HG03025 (cell line): ENCODE results near the gene TMEM86B.

Experiments
- ATAC-seq: cut with Tn5 transposase; IDR thresholded peaks from one replicate; pipeline ENCODE4 v1.9.1; 2021; ENCODE audit warnings: mild to moderate bottlenecking, moderate library complexity; ENCODE audit not compliant: unreplicated experiment, low FRiP score

The TMEM86B gene, protein sequence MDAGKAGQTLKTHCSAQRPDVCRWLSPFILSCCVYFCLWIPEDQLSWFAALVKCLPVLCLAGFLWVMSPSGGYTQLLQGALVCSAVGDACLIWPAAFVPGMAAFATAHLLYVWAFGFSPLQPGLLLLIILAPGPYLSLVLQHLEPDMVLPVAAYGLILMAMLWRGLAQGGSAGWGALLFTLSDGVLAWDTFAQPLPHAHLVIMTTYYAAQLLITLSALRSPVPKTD

DNA sequence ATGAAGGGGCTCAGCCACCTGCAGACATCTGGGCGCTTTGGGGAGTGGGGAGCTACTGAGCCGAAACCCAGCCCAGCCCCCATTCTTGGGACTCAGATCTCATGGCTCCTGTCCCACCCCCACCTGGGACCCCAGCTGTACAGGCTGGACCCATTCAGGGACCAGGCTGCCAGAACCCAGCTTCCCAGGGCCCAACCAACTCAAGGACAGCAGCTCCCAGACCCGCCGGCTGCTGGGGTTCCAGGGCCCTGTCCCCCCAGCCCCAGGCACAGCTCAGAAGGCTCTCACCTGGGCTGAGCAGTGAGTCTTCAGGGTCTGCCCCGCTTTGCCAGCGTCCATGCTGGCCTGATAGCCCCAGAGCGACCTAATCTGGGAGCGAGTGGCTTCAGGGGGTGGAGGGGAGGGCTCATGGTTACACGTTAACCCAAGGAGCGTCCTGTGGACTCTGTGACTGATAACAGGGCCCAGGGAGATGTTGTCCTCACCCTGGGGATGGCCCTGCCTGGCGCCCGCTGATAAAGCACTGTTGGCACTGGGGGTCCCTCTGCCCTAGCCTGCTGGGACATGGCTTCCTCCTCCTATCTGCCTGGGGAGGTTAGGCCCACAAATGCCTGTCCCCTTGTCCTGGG is at the start of gene TMEM86B:
Gene TMEM86B (minus strand): TSS at position 361 of the 629 bp plus-strand sequence. CDS start 22 bp downstream, at position 339.
- no peak for ATAC-seq

DNA sequence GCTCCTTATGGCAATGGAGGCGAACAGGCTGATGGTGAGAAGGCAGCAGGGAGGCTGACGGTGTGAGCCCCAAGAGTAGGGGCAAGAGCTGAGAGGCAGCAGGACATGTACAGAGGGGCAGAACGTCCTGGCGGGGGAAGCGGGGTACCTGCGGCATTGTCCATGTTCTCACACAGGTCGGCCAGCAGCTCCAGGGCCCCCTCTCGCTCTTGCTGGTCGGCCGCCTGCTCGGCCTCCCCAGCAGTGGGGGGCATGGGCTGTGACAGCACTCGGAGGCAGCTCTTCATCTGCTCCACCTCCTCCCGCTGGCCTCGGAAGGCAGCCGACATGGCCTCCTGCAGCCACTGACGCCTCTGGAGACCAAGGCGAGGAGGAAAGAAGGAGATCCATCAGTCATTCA is 48.9 kb upstream of the TMEM86B start:
- ATAC-seq, result no peak

DNA sequence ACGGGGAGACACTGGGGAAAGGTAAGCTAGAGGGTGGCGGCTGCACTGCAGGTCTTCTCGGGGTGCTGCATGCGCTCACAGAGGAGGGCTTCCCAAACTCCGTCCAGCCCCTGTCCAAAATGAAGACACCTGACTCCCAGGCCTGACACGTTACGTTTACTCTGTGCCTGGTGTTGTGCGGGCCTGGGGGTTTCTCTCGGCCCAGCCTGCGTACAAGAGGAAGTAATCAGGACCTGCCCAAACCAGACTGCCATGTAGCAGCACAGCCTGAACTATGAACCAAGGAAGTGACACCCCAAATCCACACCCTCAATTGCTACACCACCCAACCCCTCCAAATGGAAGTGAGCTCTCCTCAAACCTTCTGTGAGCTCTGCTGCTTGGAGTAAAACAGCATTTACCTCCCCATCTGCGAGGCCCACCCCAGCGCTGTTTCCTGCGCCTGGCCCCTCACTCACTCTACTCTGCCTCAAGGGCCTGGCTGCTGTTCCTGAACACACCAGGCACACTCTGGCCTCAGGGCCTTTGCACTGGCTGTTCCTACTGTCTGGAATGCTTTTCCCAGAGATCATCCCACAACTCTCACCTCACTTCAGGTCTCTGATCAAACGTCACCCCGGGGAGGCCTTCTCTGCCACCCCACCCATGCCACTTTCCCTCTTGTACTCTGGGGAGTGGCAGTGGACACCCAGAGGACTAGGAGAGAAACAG is 48.3 kb upstream of the TMEM86B start:
- no peak for ATAC-seq

DNA sequence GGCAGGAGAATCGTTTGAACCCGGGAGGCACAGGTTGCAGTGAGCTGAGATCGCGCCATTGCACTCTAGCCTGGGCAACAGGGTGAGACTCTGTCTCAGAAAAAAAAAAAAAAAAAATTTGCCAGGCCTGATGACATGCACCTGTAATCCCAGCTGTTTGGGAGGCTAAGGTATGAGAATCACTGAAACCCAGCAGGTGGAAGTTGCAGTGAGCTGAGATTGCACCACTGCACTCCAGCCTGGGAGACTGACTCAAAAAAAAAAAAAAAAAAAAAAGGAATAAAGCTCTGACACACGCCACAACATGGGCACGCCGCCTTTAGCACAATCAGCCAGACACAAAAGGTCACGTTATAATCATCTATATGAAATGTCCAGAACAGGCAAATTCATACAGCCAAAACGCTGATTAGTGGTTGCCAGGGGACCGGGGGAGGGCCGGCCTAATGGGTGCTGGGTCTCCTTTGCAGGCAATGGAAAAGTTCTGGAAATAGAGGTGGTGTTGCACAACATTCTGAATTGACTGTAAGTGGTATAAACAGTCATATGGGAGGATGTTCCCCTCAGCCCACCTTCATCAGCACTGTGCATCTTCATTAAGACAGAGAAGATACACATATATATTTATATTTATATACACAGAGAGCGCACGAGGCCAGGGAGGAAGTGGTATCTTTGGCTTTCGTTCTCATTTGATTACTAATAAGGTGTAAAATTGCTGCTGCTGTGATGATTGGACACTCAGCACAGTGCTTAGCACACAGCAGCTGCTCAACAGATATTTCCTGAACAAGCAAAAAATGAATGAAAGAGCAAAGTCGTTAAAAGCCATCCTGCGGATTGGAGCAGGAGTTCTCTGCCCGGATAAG is 47.5 kb upstream of the TMEM86B start:
- no peak for ATAC-seq

DNA sequence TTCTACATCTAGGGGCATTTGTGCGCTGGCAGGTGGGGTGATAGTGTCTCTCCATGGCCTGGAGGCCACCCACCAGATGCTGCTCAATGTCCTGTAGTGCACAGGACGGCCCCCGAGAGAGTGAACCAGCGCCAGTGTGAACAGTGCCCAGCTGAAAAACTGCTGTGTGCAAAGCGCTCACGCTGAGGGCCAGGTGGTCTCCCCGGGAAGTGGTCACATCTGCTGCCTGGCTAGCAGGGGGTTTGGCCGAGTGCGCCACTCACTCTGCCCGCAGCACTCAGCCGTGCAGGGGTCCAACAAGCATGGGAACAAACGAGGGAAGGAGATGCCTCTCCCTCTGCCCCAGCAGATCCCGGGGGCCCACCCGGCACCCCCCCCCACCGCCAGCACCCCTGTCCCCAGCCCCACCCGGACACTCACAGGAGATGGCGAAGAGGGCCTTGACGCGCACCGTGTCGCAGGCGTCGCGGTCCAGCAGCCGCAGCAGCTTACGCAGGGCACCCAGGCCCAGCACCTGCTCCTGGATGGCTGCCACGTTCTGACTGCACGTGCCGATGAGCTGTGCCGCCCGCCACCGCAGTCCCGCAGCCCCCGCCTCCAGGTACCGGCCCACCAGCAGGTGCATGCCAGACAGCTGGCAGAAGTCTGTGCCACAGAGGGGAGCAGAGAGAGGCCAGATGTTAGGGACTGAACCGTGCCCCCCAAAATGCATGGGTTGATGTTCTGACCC is 45.6 kb upstream of the TMEM86B start:
- no peak for ATAC-seq

DNA sequence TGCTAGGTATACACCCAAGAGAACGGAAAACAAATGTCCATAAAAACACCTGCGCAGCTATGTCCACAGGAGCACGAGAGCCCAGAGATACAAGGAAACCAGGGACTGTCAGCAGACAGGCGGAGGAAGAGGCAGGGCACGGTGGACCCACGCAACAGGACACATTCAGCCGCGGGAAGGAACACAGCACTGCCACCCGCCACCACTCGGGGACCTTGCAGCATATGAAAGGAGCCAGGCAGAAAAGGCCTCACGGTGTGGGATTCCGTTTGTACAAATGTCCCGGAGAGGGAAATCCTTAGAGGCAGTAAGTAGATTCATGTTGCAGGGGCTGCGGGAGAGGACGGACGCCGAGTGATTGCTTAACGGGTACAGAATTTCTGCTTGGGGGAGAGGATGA is 43.6 kb upstream of the TMEM86B start:
- ATAC-seq, result no peak

DNA sequence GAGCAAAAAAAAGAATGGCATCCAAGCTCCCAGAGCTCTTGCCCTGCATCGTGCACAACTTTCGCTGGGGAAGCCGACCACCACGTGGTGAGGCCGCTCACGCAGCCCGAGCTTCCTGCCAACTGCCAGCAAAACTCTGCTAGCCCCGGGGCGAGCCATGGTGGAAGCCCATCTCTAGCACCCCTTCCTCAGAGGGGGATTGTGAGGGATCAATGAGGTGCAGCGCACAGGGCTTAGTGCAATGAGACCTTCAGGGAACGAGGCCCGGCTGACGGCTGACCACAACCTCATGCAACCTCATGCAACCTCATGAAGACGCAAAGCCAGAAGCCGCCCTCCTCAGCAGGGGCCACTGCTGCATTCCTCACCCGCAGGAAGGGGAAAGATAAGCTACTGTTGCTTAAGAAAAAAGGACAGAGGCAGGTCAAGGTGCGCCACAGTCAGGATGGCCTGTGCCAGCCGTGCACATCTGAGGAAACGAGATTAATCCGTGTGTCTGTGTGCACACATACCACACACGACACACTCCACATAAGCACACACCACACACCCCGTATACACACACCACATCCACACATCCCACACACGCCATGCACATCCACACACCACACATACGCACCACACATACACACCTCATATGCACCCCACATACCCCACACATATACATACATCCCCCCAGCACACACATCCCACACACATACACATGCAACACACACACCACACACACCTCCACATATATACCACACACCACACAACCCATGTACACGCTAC is 41.8 kb upstream of the TMEM86B start:
- ATAC-seq, result no peak

DNA sequence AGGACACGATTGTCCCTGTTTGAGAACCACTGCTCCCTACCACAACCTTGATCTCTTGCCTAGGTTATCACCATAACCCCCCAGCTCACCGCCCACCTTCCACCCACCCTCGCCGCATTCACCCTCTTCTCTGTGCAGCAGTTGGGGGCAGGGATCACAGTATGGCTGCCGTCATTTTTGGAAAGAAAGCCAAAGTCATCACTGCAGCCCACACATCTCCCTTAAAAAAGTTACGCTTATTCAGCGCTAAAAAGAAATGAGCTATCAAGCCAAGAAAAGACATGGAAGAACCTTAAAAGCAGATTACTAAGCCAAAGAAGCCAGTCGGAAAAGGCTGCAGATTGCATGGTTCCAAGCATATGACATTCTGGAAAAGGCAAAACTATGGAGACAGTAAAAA is 40.7 kb upstream of the TMEM86B start:
- ATAC-seq, result no peak

DNA sequence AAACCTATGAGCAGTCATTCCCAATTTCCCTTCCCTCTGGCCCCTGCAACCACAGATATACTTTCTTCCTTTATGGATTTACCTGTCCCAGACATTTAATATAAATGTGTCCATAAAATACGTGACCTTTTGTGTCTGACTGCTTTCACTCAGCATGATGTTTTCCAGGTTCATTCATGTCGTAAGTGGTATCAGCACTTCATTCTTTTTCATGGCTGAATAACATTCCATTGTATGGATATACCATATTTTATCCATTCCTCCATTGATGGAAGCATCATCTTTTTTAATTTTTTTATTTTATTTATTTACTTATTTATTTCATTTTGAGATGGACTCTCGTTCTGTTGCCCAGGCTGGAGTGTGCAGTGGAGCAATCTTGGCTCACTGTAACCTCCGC is 38.3 kb upstream of the TMEM86B start:
- ATAC-seq, result no peak

DNA sequence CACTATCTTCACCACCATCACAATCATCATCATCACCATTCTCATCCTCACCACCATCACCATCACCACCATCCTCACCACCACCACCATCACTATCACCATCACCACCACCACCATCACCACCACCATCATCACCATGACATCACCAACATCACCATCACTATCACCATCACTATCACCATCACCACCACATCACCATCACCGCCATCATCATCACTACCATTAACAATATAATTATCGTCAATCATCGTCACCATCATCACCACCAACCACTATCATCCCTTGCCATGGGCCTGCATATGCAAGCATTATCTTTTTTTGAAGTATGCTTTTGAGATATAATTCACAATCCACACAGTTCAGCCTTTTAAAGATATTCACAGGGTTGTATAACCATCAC is 37.8 kb upstream of the TMEM86B start:
- no peak for ATAC-seq

DNA sequence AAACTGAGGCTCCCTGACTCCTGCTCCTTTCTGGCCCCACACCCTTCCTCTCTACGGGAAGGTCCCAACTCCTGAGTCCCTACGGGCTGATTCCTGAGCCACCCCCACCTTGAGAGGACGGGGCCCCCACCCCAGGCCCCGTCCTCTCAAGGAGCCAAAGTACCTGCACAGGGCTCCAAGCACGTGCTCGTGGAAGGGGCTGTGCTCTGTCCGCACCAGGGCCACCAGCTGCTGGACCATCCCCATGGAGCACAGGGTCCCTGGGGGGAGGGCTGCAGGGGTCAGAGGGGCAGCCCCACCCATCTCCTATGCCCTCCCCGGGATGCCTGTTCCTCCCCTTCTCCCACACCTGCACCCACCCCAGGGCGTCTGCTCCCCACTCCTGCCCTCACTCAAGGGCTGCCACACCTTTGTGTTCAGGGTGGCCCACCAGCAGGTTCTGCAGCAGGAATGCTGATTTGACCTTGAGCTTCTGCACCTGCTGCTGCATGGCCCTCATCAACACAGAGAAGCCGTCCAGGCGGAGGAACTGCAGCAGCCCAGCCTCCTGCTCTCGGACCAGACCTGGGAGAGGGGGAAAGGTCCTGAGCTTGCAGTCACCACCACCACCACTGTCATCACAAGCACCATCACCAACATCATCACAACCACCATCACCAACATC is 37.3 kb upstream of the TMEM86B start:
- ATAC-seq, result no peak

DNA sequence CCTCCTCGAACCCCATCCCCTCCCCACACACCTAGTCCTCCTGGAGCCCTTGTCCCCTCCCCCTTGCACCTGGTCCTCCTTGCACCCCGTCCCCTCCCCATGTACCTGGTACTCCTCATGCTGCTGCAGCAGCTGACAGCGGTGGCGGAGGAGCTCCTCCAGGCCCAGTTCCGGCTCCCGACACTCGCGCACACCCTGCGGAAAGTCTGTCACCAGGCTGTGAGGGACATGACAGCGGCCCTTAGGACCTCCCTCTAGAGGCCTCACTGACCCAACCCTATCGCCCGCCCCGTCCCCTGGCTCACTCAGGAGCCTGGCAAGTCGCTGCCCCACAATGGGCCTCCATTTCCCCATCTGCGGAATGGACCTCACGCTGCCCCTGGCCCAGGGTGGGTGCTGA is 36.6 kb upstream of the TMEM86B start:
- no peak for ATAC-seq

DNA sequence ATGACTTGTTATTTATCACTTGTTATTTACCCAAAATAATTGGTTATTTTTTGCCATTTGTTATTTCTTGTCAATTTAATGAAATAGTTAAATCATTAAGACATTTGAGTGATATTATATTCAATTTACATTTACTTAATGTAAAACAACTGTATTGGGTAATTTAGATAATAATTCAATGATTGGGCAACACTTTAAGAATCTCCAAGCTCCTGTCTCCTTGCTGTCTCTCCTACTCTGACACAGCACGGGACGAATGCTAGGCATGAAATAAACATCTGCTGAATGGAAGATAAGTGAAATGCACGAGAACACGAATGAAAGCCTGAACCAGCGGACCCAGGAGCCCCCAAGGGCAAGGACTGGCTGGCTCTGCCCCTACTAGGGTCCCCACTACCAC is 36.0 kb upstream of the TMEM86B start:
- ATAC-seq, result no peak

DNA sequence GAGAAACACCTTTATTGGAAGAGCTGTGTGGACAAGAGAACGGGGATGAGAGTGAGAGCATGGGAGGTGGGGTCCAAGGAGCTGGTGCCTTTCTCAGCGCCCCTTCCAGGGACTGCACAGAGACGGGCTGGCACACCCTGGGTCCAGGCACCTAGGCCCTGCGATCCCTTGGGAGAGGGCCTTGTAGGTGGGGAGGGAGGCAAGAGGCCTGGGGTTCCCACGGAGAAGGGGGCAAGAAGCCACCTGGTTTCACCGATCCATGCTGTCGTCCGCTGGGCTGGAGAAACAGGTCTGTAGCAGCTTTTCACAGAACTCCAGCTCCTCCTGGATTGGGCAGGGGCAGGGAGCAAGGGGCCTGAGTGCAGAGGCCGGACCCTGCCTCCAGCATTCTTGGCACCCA is 33.8 kb upstream of the TMEM86B start:
- ATAC-seq, result no peak

DNA sequence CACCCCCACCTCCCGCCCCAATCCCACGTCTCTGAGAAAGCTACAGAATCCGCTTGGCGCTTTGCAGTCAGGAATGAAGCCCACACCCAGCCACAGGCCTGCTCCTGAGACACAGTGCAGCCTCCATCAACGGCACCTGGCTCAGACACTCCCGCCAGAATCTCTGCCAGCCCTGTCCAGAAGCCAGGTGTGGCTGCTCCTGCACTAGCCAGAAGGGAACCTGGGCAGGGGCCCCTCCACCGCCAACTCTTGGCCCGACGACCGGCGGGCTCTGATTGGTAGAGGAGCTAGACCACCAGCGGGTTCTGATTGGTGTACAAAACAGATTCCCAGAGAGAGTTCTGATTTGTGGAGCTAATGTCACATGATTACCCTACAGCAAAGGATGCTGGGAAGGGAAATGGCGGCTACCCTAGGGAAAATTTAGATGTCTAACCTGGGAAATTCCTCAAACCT is 33.1 kb upstream of the TMEM86B start:
- ATAC-seq, result no peak

DNA sequence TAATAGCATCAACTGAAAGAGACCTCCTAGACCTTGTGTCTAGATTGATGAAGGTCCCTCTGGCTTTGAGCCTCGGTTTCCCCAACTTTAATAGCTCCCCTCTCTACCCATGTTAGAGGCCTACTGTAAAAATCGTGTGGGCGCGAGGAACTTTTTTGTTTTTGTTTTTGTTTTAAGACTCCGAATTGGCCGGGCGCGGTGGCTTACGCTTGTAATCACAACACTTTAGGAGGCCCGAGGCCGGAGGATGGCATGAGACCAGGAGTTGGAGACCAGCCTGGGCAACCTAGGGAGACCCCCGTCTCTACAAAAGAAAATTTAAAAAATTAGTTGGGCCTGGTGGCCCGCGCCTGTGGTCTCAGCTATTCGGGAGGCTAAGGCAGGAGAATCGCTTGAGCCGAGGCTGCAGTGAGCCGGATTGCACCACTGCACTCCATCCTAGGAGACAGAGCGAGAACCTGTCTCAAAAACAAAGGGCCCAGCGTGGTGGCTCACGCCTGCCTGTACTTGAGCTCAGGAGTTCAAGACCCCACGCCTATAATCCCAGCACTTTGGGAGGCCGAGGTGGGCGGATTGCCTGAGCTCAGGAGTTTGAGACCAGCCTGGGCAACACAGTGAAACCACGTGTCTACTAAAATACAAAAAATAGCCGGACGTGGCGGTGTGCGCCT is 31.1 kb upstream of the TMEM86B start:
- ATAC-seq, result no peak

DNA sequence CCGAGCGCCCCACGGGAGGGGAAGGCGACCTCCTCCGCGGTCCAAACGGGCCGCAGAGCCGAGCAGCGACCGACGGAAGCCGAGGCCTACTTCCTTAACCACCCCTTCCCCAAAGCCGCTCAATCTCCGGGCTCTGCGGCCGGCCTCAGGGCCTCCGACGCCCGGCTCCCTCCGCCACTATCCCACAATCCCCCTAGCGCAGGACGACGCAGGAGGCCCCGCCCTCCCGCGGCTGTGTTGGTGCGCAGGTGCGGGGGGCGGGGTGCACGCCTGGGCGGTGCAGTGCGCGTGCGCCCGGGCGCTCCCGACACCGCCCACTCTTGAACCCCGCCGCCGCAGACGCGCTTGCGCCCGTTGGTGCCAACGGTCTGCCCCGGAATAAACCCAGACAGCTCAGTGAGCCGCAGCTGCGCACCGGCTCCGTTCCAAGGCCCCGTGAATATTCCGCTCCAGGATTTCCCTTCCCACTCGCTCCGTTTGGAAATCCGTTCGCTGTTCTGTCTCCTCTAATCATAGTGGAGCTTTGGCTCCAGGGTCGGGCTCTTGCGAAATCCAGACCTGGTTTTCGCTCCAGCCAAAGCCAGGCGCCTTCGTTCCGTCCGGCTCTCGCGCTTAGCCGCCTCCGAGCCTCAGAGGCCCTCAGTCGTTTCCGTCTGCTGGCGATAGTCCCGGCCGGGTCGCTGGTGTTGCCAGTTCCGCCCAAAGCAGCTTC is 30.4 kb upstream of the TMEM86B start, which contains the start of gene PPP6R1:
Gene PPP6R1 (minus strand): TSS at position 190 of the 712 bp plus-strand sequence. CDS start 11,914 bp downstream, outside the sequence.
- ATAC-seq, result peak; percentile 64

DNA sequence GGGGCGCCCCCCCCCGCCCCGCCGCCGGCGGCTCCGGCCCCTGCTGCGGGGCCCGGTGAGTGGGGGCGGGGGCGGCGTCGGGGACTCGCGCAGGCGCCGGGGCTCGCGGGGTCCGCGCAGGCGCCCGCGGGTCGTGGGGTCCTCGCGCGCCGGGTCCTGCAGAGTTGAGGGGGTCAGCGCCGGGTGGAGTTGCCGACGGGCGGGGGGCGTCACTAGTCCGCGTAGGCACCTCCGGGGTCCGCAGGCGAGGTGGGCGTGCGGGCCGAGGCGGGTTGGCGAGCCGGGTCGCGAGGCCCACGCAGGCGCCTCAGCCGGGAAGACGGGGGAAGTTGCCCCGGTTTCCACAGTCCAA is 29.9 kb upstream of the TMEM86B start:
- peak; percentile 12 for ATAC-seq
